Fibroblast of skin of left biceps (primary cell): ENCODE measurements around the gene CD248.
"Not testable (repeated sequence)": the region's sequence is repeated elsewhere in the genome, so short reads cannot be mapped to it uniquely, and the experiment has no call there.

Experiments
- DNase-seq, 2 experiments: peaks; one replicate each; pipeline ENCODE4 v3.0.0-alpha.2; 2013; ENCODE audit warnings: low read depth in 2 of 2

CD248 gene

GRCh38 chr11:66316849-66317251 lies at the start of gene CD248:
Gene CD248 (minus strand): TSS chr11:66317044. CDS start chr11:66317027, 17 bp downstream.
- DNase-seq = peak; percentile 80

- DNase-seq = no peak
These were observed 49.1 kb upstream of the CD248 start for GRCh38 chr11:66365711-66366619.

GRCh38 chr11:66365166-66365565 lies 48.3 kb upstream of the CD248 start:
- no peak for DNase-seq

GRCh38 chr11:66363805-66364535 lies 47.1 kb upstream of the CD248 start:
- no peak for DNase-seq

GRCh38 chr11:66363187-66363601 lies 46.4 kb upstream of the CD248 start:
- no peak for DNase-seq

GRCh38 chr11:66362481-66363147 lies 45.8 kb upstream of the CD248 start:
- DNase-seq = no peak

GRCh38 chr11:66361502-66361941 lies 44.7 kb upstream of the CD248 start:
- no peak for DNase-seq

- no peak for DNase-seq
These were observed 43.7 kb upstream of the CD248 start for GRCh38 chr11:66360406-66361073.

- no peak for DNase-seq
These were observed 42.8 kb upstream of the CD248 start for GRCh38 chr11:66359662-66360087.

- DNase-seq = not testable (repeated sequence)
These were observed 33.9 kb upstream of the CD248 start for GRCh38 chr11:66350560-66351235.

- DNase-seq = no peak
These were observed 32.2 kb upstream of the CD248 start for GRCh38 chr11:66349084-66349386.

GRCh38 chr11:66347425-66348276 lies 30.8 kb upstream of the CD248 start, which contains the start of gene B4GAT1:
Gene B4GAT1 (minus strand): TSS chr11:66347629. CDS start chr11:66347545, 84 bp downstream.
- peak; percentile 85 for DNase-seq

GRCh38 chr11:66346476-66347424 lies 29.9 kb upstream of the CD248 start:
- DNase-seq = no peak

GRCh38 chr11:66345316-66345649 lies 28.4 kb upstream of the CD248 start:
- DNase-seq = no peak

GRCh38 chr11:66344550-66345315 lies 27.9 kb upstream of the CD248 start, which contains the start of gene BRMS1:
Gene BRMS1 (minus strand): TSS chr11:66345104. CDS start chr11:66342234, 2,870 bp downstream.
- peak; percentile 82 to 87 for DNase-seq

- no peak for DNase-seq
These were observed 26.3 kb upstream of the CD248 start for GRCh38 chr11:66343176-66343575.

GRCh38 chr11:66341502-66342126 lies 24.8 kb upstream of the CD248 start:
- DNase-seq = no peak
